Measurements from ENCODE around the gene ENTR1.

DNA sequence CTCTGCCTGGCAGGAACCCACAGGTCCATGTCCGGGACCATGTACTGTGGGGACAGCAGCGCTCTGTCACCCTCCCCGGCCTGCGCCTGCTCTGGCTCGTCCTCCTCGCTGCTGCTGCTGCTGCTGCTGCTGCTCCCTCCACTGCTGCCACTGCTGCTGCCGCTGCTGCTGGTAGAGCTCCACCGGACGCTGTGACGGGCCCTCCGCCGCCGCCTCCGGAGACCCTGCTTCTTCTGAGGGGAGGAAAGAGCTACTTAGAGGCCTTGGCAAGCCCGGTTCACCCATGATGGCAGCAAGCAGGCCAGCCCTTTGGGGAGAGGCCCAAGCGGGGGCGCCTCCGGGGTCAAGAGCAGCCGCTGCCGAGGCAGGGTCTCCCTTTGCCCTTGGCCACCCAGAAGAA is 27.0 kb downstream of the ENTR1 start:
- TF ChIP-seq, protein P1, sequence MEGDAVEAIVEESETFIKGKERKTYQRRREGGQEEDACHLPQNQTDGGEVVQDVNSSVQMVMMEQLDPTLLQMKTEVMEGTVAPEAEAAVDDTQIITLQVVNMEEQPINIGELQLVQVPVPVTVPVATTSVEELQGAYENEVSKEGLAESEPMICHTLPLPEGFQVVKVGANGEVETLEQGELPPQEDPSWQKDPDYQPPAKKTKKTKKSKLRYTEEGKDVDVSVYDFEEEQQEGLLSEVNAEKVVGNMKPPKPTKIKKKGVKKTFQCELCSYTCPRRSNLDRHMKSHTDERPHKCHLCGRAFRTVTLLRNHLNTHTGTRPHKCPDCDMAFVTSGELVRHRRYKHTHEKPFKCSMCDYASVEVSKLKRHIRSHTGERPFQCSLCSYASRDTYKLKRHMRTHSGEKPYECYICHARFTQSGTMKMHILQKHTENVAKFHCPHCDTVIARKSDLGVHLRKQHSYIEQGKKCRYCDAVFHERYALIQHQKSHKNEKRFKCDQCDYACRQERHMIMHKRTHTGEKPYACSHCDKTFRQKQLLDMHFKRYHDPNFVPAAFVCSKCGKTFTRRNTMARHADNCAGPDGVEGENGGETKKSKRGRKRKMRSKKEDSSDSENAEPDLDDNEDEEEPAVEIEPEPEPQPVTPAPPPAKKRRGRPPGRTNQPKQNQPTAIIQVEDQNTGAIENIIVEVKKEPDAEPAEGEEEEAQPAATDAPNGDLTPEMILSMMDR (IDR thresholded peaks at IDR 0.05; ENCODE audit: poor library complexity, severe bottlenecking) = no peak
- no peak for TF ChIP-seq POLR2AphosphoS5 (IDR thresholded peaks at IDR 0.05)
- no peak for TF ChIP-seq TAF1 (IDR thresholded peaks at IDR 0.05; ENCODE audit: low read depth)
- TF ChIP-seq EZH2 (IDR thresholded peaks at IDR 0.05; ENCODE audit: borderline replicate concordance, insufficient read depth, low read length, poor library complexity, severe bottlenecking) = no peak
- TF ChIP-seq, protein P2, sequence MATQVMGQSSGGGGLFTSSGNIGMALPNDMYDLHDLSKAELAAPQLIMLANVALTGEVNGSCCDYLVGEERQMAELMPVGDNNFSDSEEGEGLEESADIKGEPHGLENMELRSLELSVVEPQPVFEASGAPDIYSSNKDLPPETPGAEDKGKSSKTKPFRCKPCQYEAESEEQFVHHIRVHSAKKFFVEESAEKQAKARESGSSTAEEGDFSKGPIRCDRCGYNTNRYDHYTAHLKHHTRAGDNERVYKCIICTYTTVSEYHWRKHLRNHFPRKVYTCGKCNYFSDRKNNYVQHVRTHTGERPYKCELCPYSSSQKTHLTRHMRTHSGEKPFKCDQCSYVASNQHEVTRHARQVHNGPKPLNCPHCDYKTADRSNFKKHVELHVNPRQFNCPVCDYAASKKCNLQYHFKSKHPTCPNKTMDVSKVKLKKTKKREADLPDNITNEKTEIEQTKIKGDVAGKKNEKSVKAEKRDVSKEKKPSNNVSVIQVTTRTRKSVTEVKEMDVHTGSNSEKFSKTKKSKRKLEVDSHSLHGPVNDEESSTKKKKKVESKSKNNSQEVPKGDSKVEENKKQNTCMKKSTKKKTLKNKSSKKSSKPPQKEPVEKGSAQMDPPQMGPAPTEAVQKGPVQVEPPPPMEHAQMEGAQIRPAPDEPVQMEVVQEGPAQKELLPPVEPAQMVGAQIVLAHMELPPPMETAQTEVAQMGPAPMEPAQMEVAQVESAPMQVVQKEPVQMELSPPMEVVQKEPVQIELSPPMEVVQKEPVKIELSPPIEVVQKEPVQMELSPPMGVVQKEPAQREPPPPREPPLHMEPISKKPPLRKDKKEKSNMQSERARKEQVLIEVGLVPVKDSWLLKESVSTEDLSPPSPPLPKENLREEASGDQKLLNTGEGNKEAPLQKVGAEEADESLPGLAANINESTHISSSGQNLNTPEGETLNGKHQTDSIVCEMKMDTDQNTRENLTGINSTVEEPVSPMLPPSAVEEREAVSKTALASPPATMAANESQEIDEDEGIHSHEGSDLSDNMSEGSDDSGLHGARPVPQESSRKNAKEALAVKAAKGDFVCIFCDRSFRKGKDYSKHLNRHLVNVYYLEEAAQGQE (IDR thresholded peaks at IDR 0.05; ENCODE audit: borderline replicate concordance) = no peak
- no peak for TF ChIP-seq EP300 (conservative IDR thresholded peaks at IDR 0.05; ENCODE audit: poor library complexity, severe bottlenecking)
- no peak for TF ChIP-seq MXI1 (conservative IDR thresholded peaks at IDR 0.05; ENCODE audit: poor library complexity, severe bottlenecking)
- TF ChIP-seq SMC3 (conservative IDR thresholded peaks at IDR 0.05; ENCODE audit: poor library complexity) = no peak
- TF ChIP-seq RAD21 (conservative IDR thresholded peaks at IDR 0.05) = no peak

Measured in neural cell (in vitro differentiated cells).